ENCODE data around the gene PSMF1.

Gene PSMF1

GRCh38 chr20:1166948-1167720 lies 48.7 kb downstream of the PSMF1 start:
- no peak for DNase-seq

DNA sequence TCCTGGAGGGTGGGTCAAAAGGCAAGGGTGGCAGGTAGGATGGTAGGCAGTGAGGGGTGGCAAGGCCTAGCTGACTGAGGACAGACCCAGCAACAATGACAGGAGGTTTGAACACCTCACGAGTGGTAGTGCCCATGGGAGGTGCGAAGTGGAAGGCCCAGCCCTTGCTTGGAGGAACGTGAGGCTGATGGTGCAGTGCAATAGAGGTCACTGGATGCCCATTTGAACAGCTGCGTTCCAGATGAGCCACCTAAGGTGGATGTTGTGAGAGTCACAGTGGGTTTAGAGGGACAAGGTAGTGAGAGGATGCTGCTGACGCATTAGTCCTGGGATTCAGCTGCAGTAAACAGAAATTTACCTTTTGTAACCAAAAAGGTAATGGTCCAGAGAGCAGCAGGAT lies 50.8 kb downstream of the PSMF1 start:
- no peak for DNase-seq

- no peak for DNase-seq
Measured at GRCh38 chr20:1171461-1172093, 53.2 kb downstream of the PSMF1 start.

DNA sequence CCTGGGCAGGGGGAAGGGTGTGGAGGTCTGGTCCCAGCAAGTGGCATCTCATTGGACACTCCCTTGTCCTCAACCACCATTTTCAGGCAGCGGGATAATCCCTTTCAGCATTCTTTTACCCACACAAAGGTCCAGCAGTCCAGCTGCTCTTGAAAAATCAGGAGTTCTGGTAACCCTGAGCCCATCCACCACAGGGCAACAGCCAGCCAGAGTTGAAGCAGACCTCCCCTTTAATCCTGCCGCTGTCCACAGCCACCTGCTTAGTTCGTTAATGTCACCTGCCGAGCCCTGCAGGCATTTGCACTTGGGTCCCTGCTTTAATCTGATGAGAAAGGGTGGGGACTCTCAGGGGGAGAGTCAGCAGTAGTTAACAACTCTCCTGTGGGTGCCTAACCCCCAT lies 55.3 kb downstream of the PSMF1 start:
- DNase-seq, result no peak

DNA sequence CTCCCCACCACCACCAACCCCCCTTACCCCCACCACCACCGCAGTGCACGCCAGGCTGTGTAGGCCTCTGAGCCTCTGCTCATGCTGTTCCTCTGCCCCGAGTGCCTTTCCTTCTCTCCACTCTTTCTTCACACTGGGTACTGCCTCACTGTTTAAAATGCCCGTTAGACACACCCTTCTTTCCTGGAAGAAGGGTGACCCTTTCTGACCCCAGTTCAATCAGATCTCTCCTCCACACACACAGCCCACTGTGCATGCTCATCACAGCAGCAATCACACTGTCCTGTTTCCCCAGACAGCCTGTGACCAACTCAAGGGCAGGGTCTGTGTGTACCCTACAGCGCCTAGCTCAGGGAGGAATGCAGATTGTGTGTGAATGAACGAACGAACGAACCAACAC lies 56.4 kb downstream of the PSMF1 start:
- DNase-seq, result no peak

DNA sequence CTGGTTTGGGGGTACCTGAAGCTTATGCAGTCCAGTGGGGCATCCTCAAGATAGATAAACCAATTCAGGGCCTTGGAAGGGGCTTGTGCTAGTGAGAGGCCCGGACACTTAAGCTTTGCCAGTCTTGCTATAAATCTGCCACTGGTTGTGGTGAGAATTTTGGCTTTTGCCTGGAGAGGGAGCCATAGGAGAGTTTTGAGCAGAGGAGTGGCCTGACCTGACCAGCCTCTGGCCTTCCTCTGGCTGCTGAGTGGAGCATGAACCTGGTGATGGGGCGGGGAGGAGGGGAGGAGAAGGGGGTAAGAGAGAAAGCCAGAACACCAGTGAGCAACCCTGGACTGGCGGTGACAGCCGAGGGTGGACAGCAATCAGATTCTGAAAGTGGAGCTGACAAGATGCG lies 59.3 kb downstream of the PSMF1 start:
- DNase-seq, result no peak

- DNase-seq, result no peak
Measured at GRCh38 chr20:1178103-1178502, 59.7 kb downstream of the PSMF1 start.

DNA sequence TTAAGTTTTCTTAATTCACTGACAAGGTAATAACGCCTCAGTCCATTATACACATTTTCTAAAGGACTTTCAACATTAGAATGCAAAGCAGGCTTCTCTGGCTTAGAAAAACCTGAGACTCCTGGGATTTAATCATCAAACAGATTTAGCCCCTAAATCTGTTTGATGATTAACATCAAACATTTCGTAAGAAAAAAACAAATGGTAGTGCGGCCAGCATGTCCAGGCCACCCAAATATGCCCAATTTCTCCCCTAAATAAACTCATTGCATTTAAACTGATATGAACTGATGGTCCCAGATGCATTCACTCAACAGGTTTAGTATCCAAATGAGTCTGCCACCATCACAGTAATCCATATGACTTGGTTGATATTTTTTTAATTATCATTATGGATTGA lies 60.2 kb downstream of the PSMF1 start:
- no peak for DNase-seq

DNA sequence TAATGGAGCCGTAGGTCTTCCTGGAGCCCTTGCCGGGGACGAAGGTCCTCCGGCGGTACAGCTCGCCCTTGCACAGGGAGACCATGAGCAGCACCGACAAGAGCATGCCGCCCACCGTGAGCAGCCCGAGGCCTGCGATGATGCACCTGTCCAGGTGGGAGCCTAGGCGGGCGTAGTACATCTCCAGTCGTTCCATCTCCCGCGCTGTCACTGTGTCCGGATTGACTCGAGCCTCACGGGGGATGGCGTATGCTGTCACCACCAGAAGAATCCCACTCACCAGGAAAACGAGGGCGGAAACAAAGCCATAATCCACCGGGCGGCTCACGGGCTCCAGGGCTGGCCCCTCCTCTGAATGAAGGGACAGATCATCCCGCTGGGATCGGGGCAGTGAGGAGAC lies 62.5 kb downstream of the PSMF1 start:
- DNase-seq, result no peak

DNA sequence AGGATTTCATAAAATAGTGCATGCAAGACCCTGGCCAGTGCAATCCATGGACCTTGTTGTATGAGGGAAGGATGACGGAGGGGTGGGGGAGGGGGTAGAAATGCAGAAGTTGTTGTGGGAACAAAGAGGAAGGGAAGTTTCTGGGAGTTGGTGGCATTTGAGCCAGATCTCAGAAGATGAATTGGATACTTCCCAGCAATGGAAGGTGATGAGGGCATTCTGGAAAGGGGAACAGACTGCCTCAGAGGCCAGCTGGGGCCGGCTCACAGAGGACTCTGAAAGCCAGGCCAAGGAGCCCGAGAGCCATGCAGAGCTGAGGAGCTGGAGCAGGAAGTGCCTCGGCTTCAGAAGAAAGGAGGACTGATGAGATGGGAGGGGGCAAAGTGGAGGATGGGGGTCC lies 63.7 kb downstream of the PSMF1 start:
- DNase-seq, result no peak

GRCh38 chr20:1183153-1183552 lies 64.8 kb downstream of the PSMF1 start:
- no peak for DNase-seq

- DNase-seq, result no peak
Measured at GRCh38 chr20:1184260-1184637, 65.8 kb downstream of the PSMF1 start.

- no peak for DNase-seq
Measured at GRCh38 chr20:1184638-1185315, 66.4 kb downstream of the PSMF1 start, which contains the start of gene TMEM74B. TSS of gene TMEM74B (minus strand) at chr20:1184981. CDS start at chr20:1183801, 1,180 bp downstream.

DNA sequence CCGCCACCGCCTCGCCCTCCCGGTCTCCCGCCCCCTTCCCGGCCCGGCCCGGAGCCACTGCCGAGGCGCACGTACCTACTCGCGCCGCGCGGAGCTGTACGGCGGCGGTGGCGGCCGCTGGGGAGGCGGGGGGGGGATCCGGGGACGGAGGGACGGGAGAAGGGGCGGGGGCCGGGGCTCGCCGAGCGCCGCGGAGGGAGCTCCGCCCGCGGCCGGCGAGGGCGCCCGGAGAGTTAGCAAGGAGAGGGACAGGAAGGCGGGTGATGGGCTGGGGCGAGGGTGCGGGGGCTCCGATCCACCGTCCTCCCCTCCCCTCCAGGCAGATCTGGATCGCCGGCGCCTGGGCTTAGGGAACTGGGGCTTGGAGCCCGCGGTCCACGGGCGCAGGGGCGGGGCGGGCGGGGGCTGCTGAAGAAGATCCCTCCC lies 66.9 kb downstream of the PSMF1 start:
- no peak for DNase-seq

GRCh38 chr20:1185790-1186334 lies 67.5 kb downstream of the PSMF1 start:
- no peak for DNase-seq

- DNase-seq, result no peak
Measured at GRCh38 chr20:1186367-1186991, 68.1 kb downstream of the PSMF1 start.

GRCh38 chr20:1187605-1188171 lies 69.3 kb downstream of the PSMF1 start:
- no peak for DNase-seq

DNA sequence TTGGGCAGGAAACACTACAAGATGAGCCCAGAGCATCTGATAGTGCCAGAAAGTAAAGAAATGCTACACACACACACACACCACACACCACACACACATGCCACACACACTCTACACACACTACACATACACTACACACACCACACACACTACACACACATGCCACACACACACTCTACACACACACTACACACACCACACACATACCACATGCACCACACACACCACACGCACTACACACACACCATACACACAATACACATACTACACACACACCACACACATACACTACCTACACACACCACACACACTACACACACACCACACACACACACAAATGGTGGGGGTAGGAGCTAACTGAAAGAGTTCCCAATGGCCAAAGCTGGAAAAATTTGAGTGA lies 69.9 kb downstream of the PSMF1 start:
- no peak for DNase-seq

- no peak for DNase-seq
Measured at GRCh38 chr20:1189827-1190226, 71.4 kb downstream of the PSMF1 start.

DNA sequence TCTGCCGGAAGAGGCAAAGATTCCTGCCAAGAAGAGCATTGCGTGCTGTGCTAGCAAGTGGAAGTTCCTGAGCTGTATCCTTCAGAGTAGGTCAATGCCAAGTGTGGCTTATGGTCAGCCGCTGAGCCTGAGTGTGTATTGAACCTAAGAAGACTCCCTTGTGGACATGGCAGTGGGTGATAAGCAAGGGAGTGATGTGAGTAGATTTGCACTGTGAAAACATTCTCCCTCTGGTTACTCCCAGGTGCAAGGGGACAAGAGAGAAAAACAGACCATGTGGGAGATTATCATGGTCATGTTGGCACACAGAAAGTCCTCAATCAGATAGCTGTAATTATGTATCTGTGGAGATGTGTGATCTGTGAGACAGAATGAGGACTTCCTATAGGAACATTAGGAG lies 72.4 kb downstream of the PSMF1 start:
- DNase-seq, result no peak

DNA sequence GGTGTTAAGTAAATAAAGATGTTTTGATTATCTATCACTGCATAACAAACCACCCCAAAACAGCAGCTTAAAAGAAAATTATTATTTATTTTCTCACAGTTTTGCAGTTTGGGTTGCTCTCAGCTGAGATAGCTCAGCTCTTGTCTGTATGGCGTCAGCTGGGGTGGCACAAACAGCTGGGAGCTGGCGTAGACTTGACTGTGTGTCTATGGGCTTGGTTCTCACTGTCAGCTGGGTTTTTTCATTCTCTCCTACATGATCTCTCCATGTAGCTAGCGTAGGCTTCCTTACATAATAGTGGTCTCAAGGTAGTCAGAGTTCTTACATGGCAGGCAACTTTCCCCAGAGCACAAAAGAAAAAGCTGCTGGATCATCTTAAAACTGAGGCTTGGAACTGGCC lies 72.9 kb downstream of the PSMF1 start:
- DNase-seq, result no peak

DNA sequence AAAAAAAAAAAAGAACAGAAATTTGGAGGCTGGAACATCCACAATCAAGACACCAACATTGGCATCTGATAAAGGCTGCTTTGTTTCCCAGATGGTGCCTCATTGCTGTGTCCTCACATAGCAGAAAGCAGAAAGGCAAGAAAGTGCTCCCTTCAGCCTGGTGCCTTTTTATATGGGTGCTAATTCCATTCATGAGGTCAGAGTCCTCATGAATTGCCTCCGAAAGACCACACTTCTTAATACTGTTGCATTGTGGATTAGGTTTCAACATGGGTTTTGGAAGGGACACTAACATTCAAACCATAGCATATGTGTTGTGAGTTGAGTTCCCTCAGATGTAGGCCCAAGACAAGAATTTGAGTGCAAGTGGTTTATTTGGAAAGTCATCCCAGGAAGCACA lies 76.8 kb downstream of the PSMF1 start:
- no peak for DNase-seq

- no peak for DNase-seq
Measured at GRCh38 chr20:1196634-1197033, 78.2 kb downstream of the PSMF1 start.

Data from amniotic stem cell (primary cell).